ENCODE data around the gene AMOTL1.
"Not testable (repeated sequence)": the region's sequence is repeated elsewhere in the genome, so short reads cannot be mapped to it uniquely, and the experiment has no call there.

The AMOTL1 gene

GRCh38 chr11:94830722-94831510 is 62.8 kb downstream of the AMOTL1 start:
- no peak for DNase-seq

GRCh38 chr11:94831529-94831928 is 63.4 kb downstream of the AMOTL1 start:
- DNase-seq, result no peak

- DNase-seq, result no peak
These were observed 64.6 kb downstream of the AMOTL1 start for GRCh38 chr11:94832604-94833235.

GRCh38 chr11:94834911-94835593 is 66.9 kb downstream of the AMOTL1 start:
- DNase-seq, result no peak

GRCh38 chr11:94835594-94835927 is 67.4 kb downstream of the AMOTL1 start:
- DNase-seq, result no peak

- DNase-seq, result no peak
These were observed 69.2 kb downstream of the AMOTL1 start for GRCh38 chr11:94837317-94837716.

- DNase-seq, result no peak
These were observed 70.0 kb downstream of the AMOTL1 start for GRCh38 chr11:94838027-94838731.

GRCh38 chr11:94840209-94840608 is 72.1 kb downstream of the AMOTL1 start:
- no peak for DNase-seq

GRCh38 chr11:94844031-94844430 is 75.9 kb downstream of the AMOTL1 start:
- DNase-seq, result no peak

GRCh38 chr11:94845622-94846021 is 77.5 kb downstream of the AMOTL1 start:
- DNase-seq, result no peak

GRCh38 chr11:94849839-94850238 is 81.7 kb downstream of the AMOTL1 start:
- no peak for DNase-seq

GRCh38 chr11:94851864-94852636 is 83.9 kb downstream of the AMOTL1 start:
- no peak for DNase-seq

GRCh38 chr11:94853288-94853687 is 85.1 kb downstream of the AMOTL1 start:
- not testable (repeated sequence) for DNase-seq

- no peak for DNase-seq
These were observed 85.7 kb downstream of the AMOTL1 start for GRCh38 chr11:94853836-94854235.

GRCh38 chr11:94854770-94855633 is 86.8 kb downstream of the AMOTL1 start:
- DNase-seq, result no peak

- DNase-seq, result no peak
These were observed 87.5 kb downstream of the AMOTL1 start for GRCh38 chr11:94855666-94856065.

- no peak for DNase-seq
These were observed 88.3 kb downstream of the AMOTL1 start for GRCh38 chr11:94856443-94856842.

GRCh38 chr11:94857337-94857736 is 89.2 kb downstream of the AMOTL1 start:
- no peak for DNase-seq

- no peak for DNase-seq
These were observed 90.0 kb downstream of the AMOTL1 start for GRCh38 chr11:94858012-94858705.

GRCh38 chr11:94860333-94860732 is 92.2 kb downstream of the AMOTL1 start:
- DNase-seq, result no peak

- no peak for DNase-seq
These were observed 93.2 kb downstream of the AMOTL1 start for GRCh38 chr11:94861306-94861845.

Data from NCI-H2081 treated with DMSO at 0.1 percent for 48 hours (cell line).